OCI-LY7 (cell line): Measurements from ENCODE around the gene ARRB2. TPM values are rescaled to one million over a fixed set of nuclear protein-coding genes. Genes with fewer than 3 reads are reported as not detected.
"Not testable (repeated sequence)": the region's sequence is repeated elsewhere in the genome, so short reads cannot be mapped to it uniquely, and the experiment has no call there.

Source experiments
- BruUV-seq: library from RNA; stranded (reverse); fragments of 400-500 nt; replicated peaks from 2 replicates; lab custom pipeline; 2021; lab: Mats Ljungman, UMichigan
- CTCF ChIA-PET: fragments of 300-600 bp; sonication (Branson Sonifier 250); formaldehyde crosslinking; loops from one replicate; lab custom pipeline; 2022; ENCODE audit warnings: antibody characterized with exemption; ENCODE audit not compliant: unreplicated experiment; lab: Charles Lee
- POLR2A ChIA-PET: fragments of 300-600 bp; sonication (Branson Sonifier 250); formaldehyde crosslinking; loops from one replicate; lab custom pipeline; 2022; ENCODE audit warnings: antibody characterized with exemption; lab: Charles Lee
- DNase-seq: peaks from one replicate; pipeline ENCODE4 v3.0.0-alpha.2; 2015; ENCODE audit warnings: low spot score
- H2AFZ ChIP-seq: fragments of 200-600 bp; sonication (generic), shearing (Covaris generic); 2 replicates; pipeline ENCODE4 v1.6.1; 2014; ENCODE audit warnings: mild to moderate bottlenecking, antibody characterized with exemption, low read length, moderate library complexity
- H3K27ac ChIP-seq: fragments of 200-600 bp; sonication (generic); 2 replicates; pipeline ENCODE4 v1.5.1; 2014; ENCODE audit warnings: mixed run types, low read depth, mild to moderate bottlenecking, moderate library complexity, low read length, inconsistent platforms; ENCODE audit not compliant: poor library complexity, severe bottlenecking
- H3K36me3 ChIP-seq: fragments of 200-600 bp; sonication (generic); 2 replicates; pipeline ENCODE4 v1.6.1; 2014; ENCODE audit warnings: mild to moderate bottlenecking, antibody characterized with exemption, low read length, moderate library complexity, mixed read lengths; ENCODE audit not compliant: insufficient read depth
- H3K4me1 ChIP-seq: fragments of 200-600 bp; sonication (generic); 2 replicates; pipeline ENCODE4 v1.5.1; 2014; ENCODE audit warnings: mild to moderate bottlenecking, low read length; ENCODE audit not compliant: insufficient read depth, poor library complexity, severe bottlenecking
- H3K4me2 ChIP-seq: fragments of 200-600 bp; sonication (generic); 2 replicates; pipeline ENCODE4 v1.6.1; 2014; ENCODE audit warnings: mild to moderate bottlenecking, low read length
- H3K4me3 ChIP-seq: fragments of 200-600 bp; sonication (generic); 2 replicates; pipeline ENCODE4 v1.5.1; 2014; ENCODE audit warnings: mild to moderate bottlenecking, low read depth, low read length; ENCODE audit not compliant: poor library complexity, severe bottlenecking
- H3K79me2 ChIP-seq: fragments of 200-600 bp; sonication (generic); 2 replicates; pipeline ENCODE4 v1.6.1; 2016; ENCODE audit warnings: low read depth, mild to moderate bottlenecking, low read length, moderate library complexity, mixed read lengths; ENCODE audit not compliant: insufficient read depth
- H3K9me2 ChIP-seq: fragments of 200-600 bp; sonication (generic); 2 replicates; pipeline ENCODE4 v1.6.1; 2016; ENCODE audit warnings: mild to moderate bottlenecking, low read length, mixed read lengths; ENCODE audit not compliant: insufficient read depth
- H3K9me3 ChIP-seq: fragments of 200-600 bp; sonication (generic); 2 replicates; pipeline ENCODE4 v1.6.1; 2014; ENCODE audit warnings: mild to moderate bottlenecking, mixed run types, low read length, mixed read lengths
- H4K20me1 ChIP-seq: fragments of 200-600 bp; sonication (generic); 2 replicates; pipeline ENCODE4 v1.6.1; 2014; ENCODE audit warnings: mild to moderate bottlenecking, antibody characterized with exemption, low read length, moderate library complexity, mixed read lengths; ENCODE audit not compliant: insufficient read depth
- EZH2phosphoT487 ChIP-seq: fragments of 200-600 bp; sonication (generic); IDR thresholded peaks from 2 replicates; pipeline ENCODE4 v1.6.1; 2018; ENCODE audit warnings: low read depth, borderline replicate concordance, mild to moderate bottlenecking, mixed run types, antibody characterized with exemption, low read length, moderate library complexity, mixed read lengths
- intact Hi-C: fragments of 100-400 bp; cut with micrococcal nuclease; formaldehyde crosslinking; loops from one replicate; pipeline ENCODE4 v1.10.0; 2022; ENCODE audit not compliant: unreplicated experiment
- total RNA-seq, 2 experiments: library from RNA; depleted of rRNA in 1 of 2; stranded (reverse); fragments of >200 nt in 1 of 2; shearing (Covaris generic) in 1 of 2; gene quantifications; 2 replicates each; pipeline ENCODE4 v1.2.3, GENCODE V29; 2014 to 2022
- TF ChIP-seq, protein P1 (sequence below): fragments of 200-600 bp; sonication (generic); conservative IDR thresholded peaks from 2 replicates; pipeline ENCODE4 v1.5.1; 2014; ENCODE audit warnings: mild to moderate bottlenecking, antibody characterized with exemption, low read length, moderate library complexity, mixed read lengths

The ARRB2 gene
- total RNA-seq, 2 experiments from 2014 or later: 56.7 to 84.9 TPM

DNA sequence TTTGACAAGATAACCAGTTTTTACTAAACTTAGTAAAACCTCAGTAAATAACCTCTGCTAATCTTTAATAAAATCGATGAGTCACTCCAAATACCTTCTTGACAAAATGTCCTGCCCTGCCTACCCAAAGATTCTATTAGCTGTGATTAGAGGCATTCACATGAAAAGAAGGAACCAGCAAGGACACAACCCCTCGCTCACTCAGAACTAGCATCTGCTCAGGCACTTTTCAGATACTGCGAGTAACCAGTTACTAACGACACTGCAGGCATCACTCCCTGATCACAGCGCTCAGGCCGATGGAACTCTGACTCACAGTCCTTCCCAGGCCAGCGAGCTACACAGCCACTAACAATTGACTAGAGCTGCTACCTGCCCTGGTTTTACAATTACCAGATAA lies 30.8 kb upstream of the ARRB2 start:
- Histone ChIP-seq H3K79me2 (no peaks in the 10 kb centered on the region), H3K4me2 (no peak overlapping the region), H3K4me3 (no peak overlapping the region), H3K27ac (no peak overlapping the region), H3K36me3 (peaks cover 93% of the 10 kb centered on the region), H3K4me1 (no peaks in the 10 kb centered on the region), H3K9me2 (no peaks in the 10 kb centered on the region), H4K20me1 (no peaks in the 10 kb centered on the region), H3K9me3 (no peaks in the 10 kb centered on the region), H2AFZ (no peak overlapping the region)
- no peak for TF ChIP-seq EZH2phosphoT487
- TF ChIP-seq, protein P1, sequence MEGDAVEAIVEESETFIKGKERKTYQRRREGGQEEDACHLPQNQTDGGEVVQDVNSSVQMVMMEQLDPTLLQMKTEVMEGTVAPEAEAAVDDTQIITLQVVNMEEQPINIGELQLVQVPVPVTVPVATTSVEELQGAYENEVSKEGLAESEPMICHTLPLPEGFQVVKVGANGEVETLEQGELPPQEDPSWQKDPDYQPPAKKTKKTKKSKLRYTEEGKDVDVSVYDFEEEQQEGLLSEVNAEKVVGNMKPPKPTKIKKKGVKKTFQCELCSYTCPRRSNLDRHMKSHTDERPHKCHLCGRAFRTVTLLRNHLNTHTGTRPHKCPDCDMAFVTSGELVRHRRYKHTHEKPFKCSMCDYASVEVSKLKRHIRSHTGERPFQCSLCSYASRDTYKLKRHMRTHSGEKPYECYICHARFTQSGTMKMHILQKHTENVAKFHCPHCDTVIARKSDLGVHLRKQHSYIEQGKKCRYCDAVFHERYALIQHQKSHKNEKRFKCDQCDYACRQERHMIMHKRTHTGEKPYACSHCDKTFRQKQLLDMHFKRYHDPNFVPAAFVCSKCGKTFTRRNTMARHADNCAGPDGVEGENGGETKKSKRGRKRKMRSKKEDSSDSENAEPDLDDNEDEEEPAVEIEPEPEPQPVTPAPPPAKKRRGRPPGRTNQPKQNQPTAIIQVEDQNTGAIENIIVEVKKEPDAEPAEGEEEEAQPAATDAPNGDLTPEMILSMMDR: no peak
- ChIA-PET CTCF (no interaction called here), POLR2A (no interaction called here)
- no peak for DNase-seq
- no TSS peak for BruUV-seq
- intact Hi-C loops: no loop called here

DNA sequence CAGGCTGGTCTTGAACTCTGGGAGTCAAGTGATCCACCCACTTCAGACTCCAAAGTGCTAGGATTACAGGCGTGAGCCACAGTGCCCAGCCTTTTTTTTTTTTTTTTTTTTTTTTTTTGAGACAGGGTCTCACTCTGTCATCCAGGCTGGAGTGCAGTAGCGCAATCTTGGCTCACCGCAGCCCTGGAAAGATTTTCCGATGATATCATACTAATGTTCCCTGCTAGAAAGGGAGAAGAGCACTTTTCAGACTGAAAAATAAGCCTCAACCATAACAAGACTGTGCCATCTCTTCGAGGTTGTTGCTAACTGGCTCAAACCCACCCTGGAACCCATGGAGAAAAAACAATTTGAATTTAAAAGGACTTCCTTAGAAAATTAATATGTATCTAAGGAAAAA lies 26.7 kb upstream of the ARRB2 start:
- POLR2A ChIA-PET: interaction anchor here (0.6 kb wide), 1 partner anchor 184 kb away, joined by 3 read pairs; no protein-coding TSS in a partner anchor

DNA sequence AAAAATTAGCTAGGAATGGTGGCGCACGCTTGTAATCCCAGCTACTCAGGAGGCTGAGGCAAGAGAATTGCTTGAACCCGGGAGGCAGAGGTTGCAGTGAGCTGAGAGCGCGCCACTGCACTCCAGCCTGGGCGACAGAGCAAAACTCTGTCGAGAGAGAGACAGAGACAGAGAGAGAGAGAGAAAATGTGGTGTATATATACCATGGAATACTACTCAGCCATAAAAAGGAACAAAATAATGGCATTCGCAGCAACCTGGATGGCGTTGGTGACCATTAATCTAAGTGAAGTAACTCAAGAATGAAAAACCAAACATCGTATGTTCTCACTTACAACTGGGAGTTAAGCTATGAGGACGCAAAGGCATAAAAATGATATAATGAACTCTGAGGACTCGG lies 20.6 kb upstream of the ARRB2 start:
- Histone ChIP-seq H3K79me2 (peaks cover 55% of the 10 kb centered on the region), H3K36me3 (peaks cover 93% of the 10 kb centered on the region)
- CTCF ChIA-PET, intact Hi-C loops, H3K4me3 ChIP-seq, H4K20me1 ChIP-seq, H3K9me2 ChIP-seq, H3K4me2 ChIP-seq, DNase-seq, H3K4me1 ChIP-seq, BruUV-seq, H3K9me3 ChIP-seq, H2AFZ ChIP-seq, H3K27ac ChIP-seq, POLR2A ChIA-PET: not testable (repeated sequence)

More for the DNA sequence above, 26.7 kb upstream of the ARRB2 start:
- BruUV-seq, H2AFZ ChIP-seq, H3K9me3 ChIP-seq, CTCF ChIA-PET, H3K4me1 ChIP-seq, H3K27ac ChIP-seq, H3K4me3 ChIP-seq, H3K4me2 ChIP-seq, DNase-seq, H3K9me2 ChIP-seq, intact Hi-C loops, H4K20me1 ChIP-seq: not testable (repeated sequence)
- peaks cover 92% of the 10 kb centered on the region for H3K36me3 ChIP-seq
- H3K79me2 ChIP-seq: peaks cover 18% of the 10 kb centered on the region

DNA sequence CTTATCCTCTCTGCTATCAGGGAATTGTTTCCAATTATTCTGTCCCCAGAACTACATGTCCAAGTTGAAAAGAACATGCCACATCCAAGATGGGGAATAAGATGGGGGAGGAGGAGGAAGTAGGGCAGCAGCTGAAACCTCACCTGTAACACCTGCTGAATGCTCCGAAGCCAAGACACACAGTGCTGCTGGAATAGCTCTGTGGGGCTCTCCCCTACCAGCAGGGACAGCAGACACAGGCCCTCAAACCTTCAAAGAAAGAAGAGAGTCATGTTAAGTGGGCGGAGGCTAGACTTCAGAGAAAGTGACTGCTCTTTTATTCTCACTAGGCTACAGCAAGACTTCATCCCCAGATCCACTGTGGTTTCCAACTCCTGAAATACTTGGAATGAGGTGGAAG lies 19.7 kb upstream of the ARRB2 start:
- H3K79me2 ChIP-seq: peaks cover 63% of the 10 kb centered on the region
- CTCF ChIA-PET: no interaction called here

More for the DNA sequence above, 19.7 kb upstream of the ARRB2 start:
- Histone ChIP-seq H3K9me2 (no peaks in the 10 kb centered on the region), H3K9me3 (0 out of 2 replicates have a peak, but pooled peaks cover 4% of the 10 kb centered on the region), H3K27ac (no peak overlapping the region), H3K4me2 (no peak overlapping the region), H3K4me3 (no peak overlapping the region), H2AFZ (no peak overlapping the region), H4K20me1 (no peaks in the 10 kb centered on the region), H3K36me3 (peaks cover 93% of the 10 kb centered on the region), H3K4me1 (no peaks in the 10 kb centered on the region)
- BruUV-seq: no TSS peak
- DNase-seq: no peak
- intact Hi-C loops: no loop called here
- TF ChIP-seq, protein P1: no peak
- no peak for TF ChIP-seq EZH2phosphoT487
- POLR2A ChIA-PET: no interaction called here
